Measurements from ENCODE around the gene EARS2. TPM values are rescaled to one million over a fixed set of nuclear protein-coding genes. Genes with fewer than 3 reads are reported as not detected.
"Not testable (repeated sequence)": the region's sequence is repeated elsewhere in the genome, so short reads cannot be mapped to it uniquely, and the experiment has no call there.

EARS2 gene
- total RNA-seq, 1 donor from 2014 or later, result 27.9 TPM

DNA sequence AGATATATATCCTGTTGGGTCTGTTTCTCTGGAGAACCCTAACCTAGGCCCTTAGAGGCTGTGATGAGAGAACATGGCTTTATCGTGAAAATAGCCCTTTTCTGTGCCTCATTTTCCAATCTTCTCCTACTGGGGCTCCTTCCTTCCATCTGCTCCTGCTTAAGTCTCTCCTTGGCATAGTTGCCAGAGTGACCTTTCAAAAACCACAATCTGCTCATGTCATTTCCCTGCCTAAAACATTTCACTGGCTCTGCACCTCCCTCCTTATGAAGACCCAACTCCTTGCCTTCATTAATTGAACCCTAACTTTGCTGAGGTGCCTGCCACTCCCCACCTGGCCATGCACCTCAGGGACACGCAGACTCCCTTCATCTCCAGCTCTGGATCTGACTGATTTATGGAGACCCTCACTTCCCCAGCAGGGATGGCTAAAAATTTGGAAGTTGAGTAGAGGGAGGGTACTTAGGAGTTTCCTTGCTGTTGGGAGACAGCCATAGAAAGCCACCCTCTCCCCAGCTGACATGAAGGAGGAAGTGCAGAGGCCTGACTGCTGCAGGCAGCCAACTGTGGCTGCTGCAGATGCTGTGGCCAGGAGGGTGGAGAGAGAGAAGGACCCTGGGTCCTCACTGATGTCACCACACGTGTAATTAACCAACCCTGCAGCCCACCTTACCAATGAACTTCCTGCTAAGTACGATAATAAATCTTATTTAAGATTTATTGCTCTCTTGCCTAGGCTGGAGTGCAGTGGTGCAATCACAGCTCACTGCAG, 40.6 kb downstream of the EARS2 start:
- no peak for FAIRE-seq
- no peak for DNase-seq (ENCODE audit: low read depth)
- TF ChIP-seq, protein P1, sequence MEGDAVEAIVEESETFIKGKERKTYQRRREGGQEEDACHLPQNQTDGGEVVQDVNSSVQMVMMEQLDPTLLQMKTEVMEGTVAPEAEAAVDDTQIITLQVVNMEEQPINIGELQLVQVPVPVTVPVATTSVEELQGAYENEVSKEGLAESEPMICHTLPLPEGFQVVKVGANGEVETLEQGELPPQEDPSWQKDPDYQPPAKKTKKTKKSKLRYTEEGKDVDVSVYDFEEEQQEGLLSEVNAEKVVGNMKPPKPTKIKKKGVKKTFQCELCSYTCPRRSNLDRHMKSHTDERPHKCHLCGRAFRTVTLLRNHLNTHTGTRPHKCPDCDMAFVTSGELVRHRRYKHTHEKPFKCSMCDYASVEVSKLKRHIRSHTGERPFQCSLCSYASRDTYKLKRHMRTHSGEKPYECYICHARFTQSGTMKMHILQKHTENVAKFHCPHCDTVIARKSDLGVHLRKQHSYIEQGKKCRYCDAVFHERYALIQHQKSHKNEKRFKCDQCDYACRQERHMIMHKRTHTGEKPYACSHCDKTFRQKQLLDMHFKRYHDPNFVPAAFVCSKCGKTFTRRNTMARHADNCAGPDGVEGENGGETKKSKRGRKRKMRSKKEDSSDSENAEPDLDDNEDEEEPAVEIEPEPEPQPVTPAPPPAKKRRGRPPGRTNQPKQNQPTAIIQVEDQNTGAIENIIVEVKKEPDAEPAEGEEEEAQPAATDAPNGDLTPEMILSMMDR (IDR thresholded peaks at IDR 0.05; ENCODE audit: insufficient read depth, low read length, severe bottlenecking), result no peak
- no peak overlapping the region for H3K4me3 ChIP-seq (ENCODE audit: low read depth, low read length)
- no peaks in the 10 kb centered on the region for H3K27me3 ChIP-seq (ENCODE audit: control insufficient read depth, insufficient read depth, low read length)
- H3K36me3 ChIP-seq (ENCODE audit: control insufficient read depth, insufficient read depth, low read length), result no peaks in the 10 kb centered on the region

DNA sequence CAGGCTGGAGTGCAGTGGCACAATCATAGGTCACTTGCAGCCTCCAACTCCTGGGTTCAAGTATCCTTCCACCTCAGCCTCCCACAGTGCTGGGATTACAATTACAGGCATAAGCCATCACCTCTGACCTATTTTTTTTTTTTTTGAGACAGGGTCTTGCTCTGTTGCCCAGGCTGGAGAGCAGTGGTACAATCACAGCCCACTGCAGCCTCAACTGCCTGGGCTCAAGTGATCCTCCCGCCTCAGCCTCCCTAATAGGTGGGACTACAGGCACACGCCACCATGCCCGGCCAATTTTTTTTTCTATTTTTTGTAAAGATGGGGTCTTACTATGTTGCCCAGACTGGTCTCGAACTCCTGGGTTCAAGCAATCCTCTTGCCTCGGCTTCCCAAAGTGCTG, 41.3 kb downstream of the EARS2 start:
- Histone ChIP-seq H3K27me3 (ENCODE audit: control insufficient read depth, insufficient read depth, low read length) (no peaks in the 10 kb centered on the region), H3K4me3 (ENCODE audit: low read depth, low read length) (no peak overlapping the region), H3K36me3 (ENCODE audit: control insufficient read depth, insufficient read depth, low read length) (no peaks in the 10 kb centered on the region)
- FAIRE-seq, result no peak
- DNase-seq (ENCODE audit: low read depth), result no peak
- TF ChIP-seq, protein P1 (IDR thresholded peaks at IDR 0.05; ENCODE audit: insufficient read depth, low read length, severe bottlenecking), result no peak

DNA sequence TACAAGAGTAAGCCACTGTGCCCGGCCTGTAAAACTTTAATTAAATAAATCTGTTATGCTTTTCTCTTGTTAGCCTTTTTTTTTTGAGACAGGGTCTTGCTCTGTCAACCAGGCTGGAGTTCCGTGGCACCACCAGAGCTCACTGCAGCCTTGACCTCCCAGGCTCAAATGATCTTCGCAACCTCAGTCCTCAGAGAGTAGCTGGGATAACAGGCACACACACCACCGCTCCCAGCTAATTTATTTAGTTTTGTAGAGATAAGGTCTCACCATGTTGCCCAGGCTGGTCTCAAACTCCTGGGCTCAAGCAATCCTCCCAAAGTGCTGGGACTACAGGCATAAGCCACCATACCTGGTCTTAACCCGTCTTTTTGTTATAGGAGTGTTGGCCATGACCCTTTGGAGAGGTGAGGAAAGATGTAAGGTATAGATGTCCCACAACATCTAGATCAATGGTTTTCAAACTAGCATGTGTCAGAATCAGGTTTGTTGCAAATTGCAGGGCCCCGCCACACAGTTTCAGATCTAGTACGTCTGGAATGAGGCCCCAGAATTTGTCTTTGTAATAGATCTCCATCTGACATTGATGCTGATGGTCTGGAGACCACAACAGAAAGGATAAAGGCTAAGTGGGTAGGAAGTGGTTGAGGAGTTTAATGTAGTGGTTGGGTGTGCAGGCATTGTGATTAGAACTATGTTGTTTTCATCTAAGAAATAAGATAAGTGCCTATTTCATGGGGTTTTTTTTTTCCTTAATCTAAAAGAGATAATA, 42.6 kb downstream of the EARS2 start:
- Histone ChIP-seq H3K36me3 (ENCODE audit: control insufficient read depth, insufficient read depth, low read length) (no peaks in the 10 kb centered on the region), H3K4me3 (ENCODE audit: low read depth, low read length) (no peak overlapping the region), H3K27me3 (ENCODE audit: control insufficient read depth, insufficient read depth, low read length) (no peaks in the 10 kb centered on the region)
- FAIRE-seq, result no peak
- no peak for DNase-seq (ENCODE audit: low read depth)
- TF ChIP-seq, protein P1 (IDR thresholded peaks at IDR 0.05; ENCODE audit: insufficient read depth, low read length, severe bottlenecking), result no peak

DNA sequence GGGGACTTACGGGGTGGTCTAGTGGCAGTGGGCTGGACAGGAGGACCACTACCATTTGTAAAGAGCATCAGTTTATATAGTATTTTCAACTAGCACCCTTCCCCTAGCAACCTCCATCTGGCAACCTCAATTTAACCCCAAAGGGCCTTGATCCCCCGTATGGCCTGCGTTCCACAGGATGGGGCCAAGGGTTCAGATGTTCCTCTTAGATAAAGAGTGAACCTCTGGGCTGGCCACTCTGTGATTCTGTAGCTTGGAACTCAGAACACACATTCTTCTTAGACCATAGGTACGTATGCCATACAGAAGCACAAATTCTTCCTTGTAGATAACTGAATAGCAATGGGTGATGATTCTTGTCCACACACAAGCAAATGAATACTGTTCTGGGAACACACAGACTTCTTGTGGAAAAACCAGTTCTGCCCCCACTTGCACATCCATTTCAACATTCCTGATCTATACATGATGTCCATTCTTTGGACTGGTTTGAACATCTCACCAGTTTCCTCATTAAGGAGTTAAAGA, 44.9 kb downstream of the EARS2 start:
- Histone ChIP-seq H3K36me3 (ENCODE audit: control insufficient read depth, insufficient read depth, low read length) (no peaks in the 10 kb centered on the region), H3K4me3 (ENCODE audit: low read depth, low read length) (no peak overlapping the region), H3K27me3 (ENCODE audit: control insufficient read depth, insufficient read depth, low read length) (no peaks in the 10 kb centered on the region)
- FAIRE-seq (no peak), DNase-seq (ENCODE audit: low read depth) (no peak)
- TF ChIP-seq, protein P1 (IDR thresholded peaks at IDR 0.05; ENCODE audit: insufficient read depth, low read length, severe bottlenecking), result no peak

DNA sequence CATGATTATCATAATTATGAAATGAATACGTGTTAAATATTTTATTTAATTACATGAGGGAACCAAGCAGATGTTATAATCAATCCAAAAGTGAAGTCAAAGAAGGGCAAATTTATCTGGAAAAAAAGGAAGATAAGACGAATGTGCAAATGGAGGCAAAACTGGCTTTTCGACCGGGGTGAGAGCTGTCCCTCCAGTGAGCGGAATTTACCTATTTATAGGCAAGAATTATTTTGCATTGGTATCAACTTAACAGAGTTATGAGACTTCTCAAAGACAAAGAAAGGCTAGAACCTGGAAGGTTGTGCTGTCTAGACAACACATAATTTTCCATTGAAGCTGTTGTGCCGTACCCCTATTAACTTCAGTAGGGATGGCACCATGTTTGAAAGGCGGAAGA, 45.4 kb downstream of the EARS2 start:
- Histone ChIP-seq H3K27me3 (ENCODE audit: control insufficient read depth, insufficient read depth, low read length) (no peaks in the 10 kb centered on the region), H3K4me3 (ENCODE audit: low read depth, low read length) (no peak overlapping the region), H3K36me3 (ENCODE audit: control insufficient read depth, insufficient read depth, low read length) (no peaks in the 10 kb centered on the region)
- FAIRE-seq (no peak), DNase-seq (ENCODE audit: low read depth) (no peak)
- TF ChIP-seq, protein P1 (IDR thresholded peaks at IDR 0.05; ENCODE audit: insufficient read depth, low read length, severe bottlenecking), result no peak

DNA sequence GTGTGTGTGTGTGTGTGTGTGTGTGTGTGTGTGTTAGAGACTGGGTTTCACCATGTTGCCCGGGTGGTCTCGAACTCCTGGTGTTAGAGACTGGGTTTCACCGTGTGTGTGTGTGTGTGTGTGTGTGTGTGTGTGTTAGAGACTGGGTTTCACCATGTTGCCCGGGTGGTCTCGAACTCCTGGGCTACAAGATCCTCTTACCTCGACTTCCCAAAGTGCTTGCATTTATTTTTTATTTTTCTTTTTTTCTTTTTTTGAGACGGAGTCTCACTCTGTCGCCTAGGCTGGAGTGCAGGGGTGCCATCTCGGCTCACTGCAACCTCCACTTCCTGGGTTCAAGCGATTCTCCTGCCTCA, 46.3 kb downstream of the EARS2 start:
- not testable (repeated sequence) for DNase-seq (ENCODE audit: low read depth); H3K27me3 ChIP-seq (ENCODE audit: control insufficient read depth, insufficient read depth, low read length); FAIRE-seq; H3K36me3 ChIP-seq (ENCODE audit: control insufficient read depth, insufficient read depth, low read length)
- H3K4me3 ChIP-seq (ENCODE audit: low read depth, low read length), result peak overlapping the region; percentile 61
